ENCODE data around the gene KCNH3. TPM values are rescaled to one million over a fixed set of nuclear protein-coding genes. Genes with fewer than 3 reads are reported as not detected.
"Not testable (repeated sequence)": the region's sequence is repeated elsewhere in the genome, so short reads cannot be mapped to it uniquely, and the experiment has no call there.

The KCNH3 gene
- total RNA-seq, 1 donor from 2014 or later, result 3.7 TPM

- peak in 1 of 2 donors; percentile 39 for DNase-seq (ENCODE audit: low spot score in 2 of 2)
Measured at GRCh38 chr12:49583366-49584094, 44.7 kb downstream of the KCNH3 start.

DNA sequence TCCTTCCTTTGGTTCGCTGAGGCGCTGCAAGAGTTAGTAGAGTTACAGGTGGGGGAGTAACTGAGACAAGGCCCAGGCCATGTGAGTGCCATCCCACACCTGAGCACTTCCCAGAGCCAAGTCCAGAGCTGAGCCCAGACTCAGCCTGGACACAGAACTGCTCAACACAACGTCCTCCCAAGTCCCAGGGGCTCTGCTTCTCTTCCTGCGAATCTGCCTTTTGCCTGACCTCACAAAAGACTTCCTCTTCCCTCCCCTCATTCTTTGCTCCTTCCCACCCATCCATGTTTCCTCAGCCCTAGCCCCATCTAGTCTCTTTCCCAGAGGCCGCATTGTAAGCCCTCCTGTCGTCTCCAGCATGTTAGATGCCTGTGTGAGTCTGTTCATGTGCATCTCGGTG lies 45.8 kb downstream of the KCNH3 start:
- DNase-seq (ENCODE audit: low spot score in 2 of 2) (no peak), FAIRE-seq (no peak)

More at GRCh38 chr12:49583366-49584094, 44.7 kb downstream of the KCNH3 start:
- FAIRE-seq, result no peak

- no peak for FAIRE-seq
- DNase-seq (ENCODE audit: low spot score in 2 of 2), result no peak
Measured at GRCh38 chr12:49585477-49586459, 46.9 kb downstream of the KCNH3 start.

DNA sequence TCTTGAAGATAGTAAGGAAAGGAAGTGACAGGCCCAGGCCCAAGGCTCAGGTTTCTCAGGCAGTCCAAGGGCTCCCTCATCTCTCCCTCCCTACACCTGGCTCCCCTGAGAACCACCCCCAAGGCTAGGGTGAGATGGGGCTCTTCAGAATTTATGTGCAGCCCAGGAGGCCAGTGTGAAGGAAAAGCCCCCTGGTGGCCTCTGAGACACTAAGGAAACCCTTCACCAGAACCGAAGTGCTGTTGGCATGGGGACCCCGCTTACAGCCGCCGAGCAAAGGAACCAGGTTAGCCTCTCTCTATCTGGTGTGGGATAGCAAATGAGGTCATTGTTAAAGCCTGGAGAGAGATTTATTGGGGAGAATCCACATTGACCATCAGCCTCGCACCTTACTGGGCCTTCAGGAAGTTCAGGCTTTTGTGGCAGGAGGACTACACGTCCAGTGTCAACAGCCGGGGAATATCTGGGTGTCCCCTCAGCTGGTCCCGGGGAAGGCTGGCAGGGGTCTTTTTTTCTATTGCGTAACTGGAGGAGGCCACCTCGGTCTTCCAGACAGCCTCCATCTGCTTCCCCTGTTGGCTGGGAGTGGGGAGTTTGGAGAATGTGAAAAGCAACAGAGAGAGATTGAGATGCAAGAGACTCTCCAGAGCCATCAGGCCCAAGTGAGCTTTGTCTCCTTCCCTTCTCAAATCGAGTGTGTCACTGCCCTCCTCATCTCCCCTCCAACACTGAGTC lies 48.5 kb downstream of the KCNH3 start:
- FAIRE-seq (no peak), DNase-seq (ENCODE audit: low spot score in 2 of 2) (no peak)

GRCh38 chr12:49588281-49588680 lies 49.5 kb downstream of the KCNH3 start:
- FAIRE-seq, result no peak

GRCh38 chr12:49588721-49589516 lies 50.1 kb downstream of the KCNH3 start:
- FAIRE-seq (no peak), DNase-seq (ENCODE audit: low spot score in 2 of 2) (no peak)

More at GRCh38 chr12:49588281-49588680, 49.5 kb downstream of the KCNH3 start:
- no peak for DNase-seq (ENCODE audit: low spot score in 2 of 2)

- no peak for FAIRE-seq
Measured at GRCh38 chr12:49598527-49598926, 59.7 kb downstream of the KCNH3 start.

GRCh38 chr12:49599961-49600360 lies 61.1 kb downstream of the KCNH3 start:
- FAIRE-seq (no peak), DNase-seq (ENCODE audit: low spot score in 2 of 2) (no peak)

More at GRCh38 chr12:49598527-49598926, 59.7 kb downstream of the KCNH3 start:
- no peak for DNase-seq (ENCODE audit: low spot score in 2 of 2)

DNA sequence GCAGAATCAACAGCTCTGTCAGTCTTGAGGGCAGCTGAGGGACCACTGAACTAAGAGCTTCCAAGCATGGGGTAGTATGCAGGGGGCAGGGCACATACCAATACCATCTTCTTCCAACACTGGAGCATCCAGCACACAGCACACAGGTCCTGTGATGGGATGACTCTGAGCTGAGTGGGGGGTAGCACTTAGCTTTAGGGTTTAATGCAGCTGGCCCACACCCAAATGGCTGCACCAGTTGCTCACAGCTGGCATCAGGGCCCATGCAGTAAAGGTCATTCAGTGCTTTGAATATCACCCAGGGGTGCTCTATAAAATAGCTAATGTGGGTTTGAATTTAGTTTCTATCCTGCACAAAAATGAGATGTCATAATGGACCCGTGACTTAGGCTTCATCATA lies 64.9 kb downstream of the KCNH3 start:
- FAIRE-seq, result no peak
- DNase-seq (ENCODE audit: low spot score in 2 of 2), result no peak

- DNase-seq (ENCODE audit: low spot score in 2 of 2), result no peak
Measured at GRCh38 chr12:49604856-49605255, 66.0 kb downstream of the KCNH3 start.

GRCh38 chr12:49605539-49605938 lies 66.7 kb downstream of the KCNH3 start, which contains the start of gene FAM186B:
TSS of gene FAM186B (minus strand) at chr12:49605639. CDS start at chr12:49605477, 162 bp downstream.
- FAIRE-seq; DNase-seq (ENCODE audit: low spot score in 2 of 2): not testable (repeated sequence)

More at GRCh38 chr12:49604856-49605255, 66.0 kb downstream of the KCNH3 start:
- FAIRE-seq, result no peak

Small RNAs within 50 kb of the gene (small RNA-seq; reads per million reads assigned to genes)
- not detected for gene POLR2KP1
- gene RNU6-834P, result not detected

Other genes starting within 250 kb of the KCNH3 start
- gene PRPH, start 243.9 kb upstream of the KCNH3 start, total RNA-seq, result 0.82 TPM
- 2.9 TPM for gene TROAP, start 215.8 kb upstream of the KCNH3 start, total RNA-seq
- gene C1QL4, start 201.8 kb upstream of the KCNH3 start, total RNA-seq, result 0.41 TPM
- gene DNAJC22, start 192.1 kb upstream of the KCNH3 start, total RNA-seq, result under 0.01 TPM
- 50.5 TPM for gene SPATS2, start 171.6 kb upstream of the KCNH3 start, total RNA-seq
- 35.9 TPM for gene MCRS1, start 29.1 kb downstream of the KCNH3 start, total RNA-seq
- gene FAM186B, start 66.6 kb downstream of the KCNH3 start, total RNA-seq, result 0.41 TPM
- 19.2 TPM for gene PRPF40B, start 84.5 kb downstream of the KCNH3 start, total RNA-seq
- gene FMNL3, start 168.4 kb downstream of the KCNH3 start, total RNA-seq, result 9.0 TPM
- 284 TPM for gene TMBIM6, start 202.5 kb downstream of the KCNH3 start, total RNA-seq